GM12878 (cell line): ENCODE measurements around the gene MYO7B.

Experiments
- CREM ChIP-seq: IDR thresholded peaks from 2 replicates; pipeline ENCODE4 v1.6.1; 2014; ENCODE audit warnings: antibody characterized with exemption, low read depth
- CTCF ChIP-seq, 3 experiments: IDR thresholded peaks in 2 of 3; conservative IDR thresholded peaks in 1 of 3; 2 replicates each; pipeline ENCODE4 v1.5.1; 2011; ENCODE audit warnings: low read depth in 3 of 3, low read length in 3 of 3, mild to moderate bottlenecking in 3 of 3, control low read depth in 2 of 3, moderate library complexity in 2 of 3, inconsistent platforms in 1 of 3, mixed read lengths in 1 of 3; ENCODE audit not compliant: control insufficient read depth in 2 of 3, insufficient read depth in 1 of 3; ENCODE audit errors: extremely low read depth in 1 of 3
- EP300 ChIP-seq, 2 experiments: fragments of 150-350 bp in 1 of 2; IDR thresholded peaks; 2 replicates each; pipeline ENCODE4 v1.6.1; 2011 to 2012; ENCODE audit warnings: low read depth in 2 of 2, low read length in 2 of 2, borderline replicate concordance in 1 of 2, improper control_type of control experiment in 1 of 2, inconsistent platforms in 1 of 2; ENCODE audit not compliant: control insufficient read depth in 1 of 2
- GABPA ChIP-seq: IDR thresholded peaks from 2 replicates; pipeline ENCODE4 v1.6.1; 2014; ENCODE audit warnings: antibody characterized with exemption, low read depth, mild to moderate bottlenecking, inconsistent platforms
- GATAD2B ChIP-seq: fragments of 450-650 bp; conservative IDR thresholded peaks from 2 replicates; pipeline ENCODE4 v1.6.1; 2017; ENCODE audit warnings: low read depth, mild to moderate bottlenecking, moderate library complexity
- JUND ChIP-seq: IDR thresholded peaks from 2 replicates; pipeline ENCODE4 v1.6.1; 2012; ENCODE audit warnings: low read depth, mild to moderate bottlenecking, low read length, improper control_type of control experiment, moderate library complexity
- MAX ChIP-seq: IDR thresholded peaks from 2 replicates; pipeline ENCODE4 v1.6.1; 2012; ENCODE audit warnings: low read depth, low read length, improper control_type of control experiment
- PBX3 ChIP-seq: IDR thresholded peaks from 2 replicates; pipeline ENCODE4 v1.6.1; 2011; ENCODE audit warnings: mild to moderate bottlenecking, low read depth, low read length, moderate library complexity; ENCODE audit not compliant: insufficient replicate concordance
- POLR2A ChIP-seq: IDR thresholded peaks from 2 replicates; pipeline ENCODE4 v1.6.1; 2011; ENCODE audit warnings: low read depth, mild to moderate bottlenecking, low read length
- POLR2AphosphoS5 ChIP-seq: IDR thresholded peaks from 2 replicates; pipeline ENCODE4 v1.6.1; 2011; ENCODE audit warnings: mild to moderate bottlenecking, low read length, inconsistent platforms
- RAD21 ChIP-seq: IDR thresholded peaks from 2 replicates; pipeline ENCODE4 v1.6.1; 2011; ENCODE audit warnings: mild to moderate bottlenecking, low read depth, low read length, moderate library complexity; ENCODE audit not compliant: insufficient read depth
- RCOR1 ChIP-seq: conservative IDR thresholded peaks from 2 replicates; pipeline ENCODE4 v1.6.1; 2012; ENCODE audit warnings: low read depth, low read length, improper control_type of control experiment
- SMAD5 ChIP-seq: IDR thresholded peaks from 2 replicates; pipeline ENCODE4 v1.6.1; 2016; ENCODE audit warnings: antibody characterized with exemption, low read depth
- SREBF2 ChIP-seq: IDR thresholded peaks from 2 replicates; pipeline ENCODE4 v1.6.1; 2012; ENCODE audit warnings: mild to moderate bottlenecking, low read length

GRCh38 chr2:127636248-127637235, 101.1 kb downstream of the MYO7B start:
- TF ChIP-seq SREBF2 = no peak
- no peak for TF ChIP-seq CTCF (IDR thresholded peaks at IDR 0.05 in 2 of 3, conservative IDR thresholded peaks at IDR 0.05 in 1 of 3; ENCODE audit: control insufficient read depth in 2 of 3, extremely low read depth in 1 of 3, insufficient read depth in 1 of 3, low read depth in 3 of 3, low read length in 3 of 3)
- no peak for TF ChIP-seq RAD21
- TF ChIP-seq GABPA = no peak
- TF ChIP-seq POLR2AphosphoS5 = no peak
- TF ChIP-seq POLR2A = no peak
- no peak for TF ChIP-seq GATAD2B
- TF ChIP-seq CREM = no peak
- TF ChIP-seq PBX3 = no peak
- TF ChIP-seq JUND = no peak
- TF ChIP-seq SMAD5 = no peak
- no peak for TF ChIP-seq EP300 (IDR thresholded peaks at IDR 0.05; ENCODE audit: borderline replicate concordance in 1 of 2, control insufficient read depth in 1 of 2, low read depth in 2 of 2, low read length in 2 of 2)
- no peak for TF ChIP-seq MAX
- no peak for TF ChIP-seq RCOR1
